Measurements from ENCODE around the gene RPS6KA2. TPM values are rescaled to one million over a fixed set of nuclear protein-coding genes. Genes with fewer than 3 reads are reported as not detected.

RPS6KA2 gene
- total RNA-seq, 4 donors from 2014 or later, result 11.8 to 66.0 (median 19.2) TPM

- H3K36me3 ChIP-seq, result peaks cover 0 to 86% (median 0%) of the 10 kb centered on the region in 3 donors
- 86 to 88% methylated on average over 7 to 9 of the region's 9 CpGs for WGBS, 2 donors
- H3K4me1 ChIP-seq, result peaks cover 0 to 9% (median 0%) of the 10 kb centered on the region in 3 donors
- DNase-seq, result no peak
- no peaks in the 10 kb centered on the region for H3K27me3 ChIP-seq
- TF ChIP-seq, protein P1, sequence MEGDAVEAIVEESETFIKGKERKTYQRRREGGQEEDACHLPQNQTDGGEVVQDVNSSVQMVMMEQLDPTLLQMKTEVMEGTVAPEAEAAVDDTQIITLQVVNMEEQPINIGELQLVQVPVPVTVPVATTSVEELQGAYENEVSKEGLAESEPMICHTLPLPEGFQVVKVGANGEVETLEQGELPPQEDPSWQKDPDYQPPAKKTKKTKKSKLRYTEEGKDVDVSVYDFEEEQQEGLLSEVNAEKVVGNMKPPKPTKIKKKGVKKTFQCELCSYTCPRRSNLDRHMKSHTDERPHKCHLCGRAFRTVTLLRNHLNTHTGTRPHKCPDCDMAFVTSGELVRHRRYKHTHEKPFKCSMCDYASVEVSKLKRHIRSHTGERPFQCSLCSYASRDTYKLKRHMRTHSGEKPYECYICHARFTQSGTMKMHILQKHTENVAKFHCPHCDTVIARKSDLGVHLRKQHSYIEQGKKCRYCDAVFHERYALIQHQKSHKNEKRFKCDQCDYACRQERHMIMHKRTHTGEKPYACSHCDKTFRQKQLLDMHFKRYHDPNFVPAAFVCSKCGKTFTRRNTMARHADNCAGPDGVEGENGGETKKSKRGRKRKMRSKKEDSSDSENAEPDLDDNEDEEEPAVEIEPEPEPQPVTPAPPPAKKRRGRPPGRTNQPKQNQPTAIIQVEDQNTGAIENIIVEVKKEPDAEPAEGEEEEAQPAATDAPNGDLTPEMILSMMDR (IDR thresholded peaks at IDR 0.05), result no peak
- TF ChIP-seq POLR2A (IDR thresholded peaks at IDR 0.05), result no peak
- intact Hi-C loops (cut with DNase I), result no loop called here
- H3K27ac ChIP-seq, result peak overlapping the region in 1 of 4 donors; percentile 33
- no peaks in the 10 kb centered on the region for H3K9me3 ChIP-seq
- H3K4me3 ChIP-seq, result no peak overlapping the region
These were observed 208.3 kb downstream of the RPS6KA2 start for GRCh38 chr6:166418691-166419143.

DNA sequence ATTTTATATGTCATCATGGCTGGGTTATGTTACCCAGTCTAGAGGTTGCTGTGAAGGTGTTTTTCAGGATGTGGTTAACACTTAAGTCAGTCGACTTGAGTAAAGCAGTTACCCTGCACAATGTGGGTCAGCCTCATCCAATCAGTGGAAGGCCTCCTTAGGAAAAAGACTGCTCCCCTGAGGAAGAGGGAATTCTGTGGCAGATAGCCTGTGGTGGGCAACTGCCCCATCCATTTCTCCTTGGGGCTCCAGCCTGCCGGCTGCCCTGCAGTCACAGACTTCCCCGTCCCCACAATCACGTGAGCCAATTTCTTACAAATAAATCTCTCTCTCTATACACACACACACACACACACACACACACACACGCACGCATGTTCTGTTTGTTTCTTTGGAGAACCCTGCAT is 209.8 kb downstream of the RPS6KA2 start:
- H3K36me3 ChIP-seq, result peaks cover 0 to 86% (median 0%) of the 10 kb centered on the region in 3 donors
- intact Hi-C loops (cut with DNase I), result no loop called here

DNA sequence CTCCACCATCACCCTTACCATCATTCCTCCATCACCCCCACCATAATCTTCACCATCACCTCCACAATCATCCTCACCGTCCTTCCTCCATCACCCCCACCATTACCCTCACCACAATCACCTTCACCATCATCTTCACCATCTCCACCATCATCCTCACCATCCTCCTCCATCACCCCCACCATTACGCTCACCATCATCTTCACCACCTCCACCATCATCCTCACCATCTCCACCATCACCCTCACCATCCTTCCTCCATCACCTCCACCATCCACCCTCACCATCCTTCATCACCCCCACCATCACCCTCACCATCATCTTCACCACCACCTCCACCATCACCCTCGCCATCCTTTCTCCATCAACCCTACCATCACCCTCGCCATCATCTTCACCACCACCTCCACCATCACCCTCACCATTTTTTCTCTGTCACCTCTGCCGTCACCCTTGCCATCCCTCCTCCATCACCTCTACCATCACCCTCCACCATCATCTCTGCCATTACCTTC is 211.2 kb downstream of the RPS6KA2 start:
- Histone ChIP-seq H3K27ac (no peak overlapping the region), H3K27me3 (no peaks in the 10 kb centered on the region), H3K4me3 (no peak overlapping the region), H3K4me1 (peaks cover 0 to 9% (median 0%) of the 10 kb centered on the region in 3 donors), H3K9me3 (no peaks in the 10 kb centered on the region), H3K36me3 (peaks cover 0 to 83% (median 0%) of the 10 kb centered on the region in 3 donors)
- 61 to 75% methylated on average over 5 of the region's 5 CpGs for WGBS, 2 donors
- DNase-seq, result no peak
- intact Hi-C loops (cut with DNase I), result no loop called here
- TF ChIP-seq POLR2A (IDR thresholded peaks at IDR 0.05), result no peak
- TF ChIP-seq, protein P1 (IDR thresholded peaks at IDR 0.05), result no peak

More for the DNA sequence above, 209.8 kb downstream of the RPS6KA2 start:
- H3K9me3 ChIP-seq, result no peaks in the 10 kb centered on the region
- TF ChIP-seq, protein P1 (IDR thresholded peaks at IDR 0.05), result no peak
- H3K27me3 ChIP-seq, result no peaks in the 10 kb centered on the region
- H3K4me1 ChIP-seq, result peaks cover 0 to 9% (median 0%) of the 10 kb centered on the region in 3 donors
- peak overlapping the region in 1 of 4 donors; percentile 13 for H3K27ac ChIP-seq
- no peak overlapping the region for H3K4me3 ChIP-seq
- WGBS, 2 donors, result 70 to 72% methylated on average over 5 of the region's 6 CpGs
- no peak for DNase-seq

DNA sequence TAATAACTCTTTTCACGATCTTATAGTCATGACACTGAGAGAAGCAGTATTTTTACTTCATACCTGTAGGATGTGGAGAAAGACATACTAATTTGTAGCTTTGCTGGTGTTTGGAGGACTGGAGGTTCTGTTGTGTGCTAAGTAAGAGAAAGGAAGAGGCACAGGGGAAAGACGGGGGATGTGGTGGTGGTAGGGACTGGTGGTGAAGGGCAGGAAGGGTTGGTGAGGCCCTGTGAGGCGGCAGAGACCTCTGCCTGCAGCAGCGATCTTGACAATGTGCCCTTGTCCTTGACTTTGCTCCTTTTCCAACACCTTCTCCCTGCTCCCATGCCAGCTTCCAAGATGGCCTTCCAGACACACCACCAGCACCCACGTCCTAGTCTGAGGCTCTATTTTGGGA is 211.7 kb downstream of the RPS6KA2 start:
- WGBS, 2 donors, result 66 to 69% methylated on average over 5 of the region's 5 CpGs
- TF ChIP-seq, protein P1 (IDR thresholded peaks at IDR 0.05), result no peak
- TF ChIP-seq POLR2A (IDR thresholded peaks at IDR 0.05), result no peak
- H3K36me3 ChIP-seq, result peaks cover 0 to 77% (median 0%) of the 10 kb centered on the region in 3 donors

GRCh38 chr6:166413491-166413951 is 213.5 kb downstream of the RPS6KA2 start:
- TF ChIP-seq POLR2A (IDR thresholded peaks at IDR 0.05), result no peak
- TF ChIP-seq, protein P1 (IDR thresholded peaks at IDR 0.05), result no peak
- peaks cover 0 to 59% (median 0%) of the 10 kb centered on the region in 3 donors for H3K36me3 ChIP-seq
- H3K4me1 ChIP-seq, result peaks cover 0 to 3% (median 0%) of the 10 kb centered on the region in 3 donors
- DNase-seq, result no peak
- H3K4me3 ChIP-seq, result no peak overlapping the region
- 90 to 94% methylated on average over 10 to 14 of the region's 17 CpGs for WGBS, 2 donors
- no peaks in the 10 kb centered on the region for H3K27me3 ChIP-seq
- H3K9me3 ChIP-seq, result no peaks in the 10 kb centered on the region
- intact Hi-C loops (cut with DNase I), result no loop called here
- no peak overlapping the region for H3K27ac ChIP-seq

More for the DNA sequence above, 211.7 kb downstream of the RPS6KA2 start:
- intact Hi-C loops (cut with DNase I), result no loop called here
- no peak for DNase-seq
- H3K4me1 ChIP-seq, result peaks cover 0 to 9% (median 0%) of the 10 kb centered on the region in 3 donors
- H3K9me3 ChIP-seq, result no peaks in the 10 kb centered on the region
- H3K27ac ChIP-seq, result no peak overlapping the region
- H3K27me3 ChIP-seq, result no peaks in the 10 kb centered on the region
- no peak overlapping the region for H3K4me3 ChIP-seq
